ENCODE results near the gene POLL.

GRCh38 chr10:101607124-101607523 lies 19.1 kb upstream of the POLL start:
- TF ChIP-seq POLR2AphosphoS5 (IDR thresholded peaks at IDR 0.05), result no peak
- TF ChIP-seq, protein P1, sequence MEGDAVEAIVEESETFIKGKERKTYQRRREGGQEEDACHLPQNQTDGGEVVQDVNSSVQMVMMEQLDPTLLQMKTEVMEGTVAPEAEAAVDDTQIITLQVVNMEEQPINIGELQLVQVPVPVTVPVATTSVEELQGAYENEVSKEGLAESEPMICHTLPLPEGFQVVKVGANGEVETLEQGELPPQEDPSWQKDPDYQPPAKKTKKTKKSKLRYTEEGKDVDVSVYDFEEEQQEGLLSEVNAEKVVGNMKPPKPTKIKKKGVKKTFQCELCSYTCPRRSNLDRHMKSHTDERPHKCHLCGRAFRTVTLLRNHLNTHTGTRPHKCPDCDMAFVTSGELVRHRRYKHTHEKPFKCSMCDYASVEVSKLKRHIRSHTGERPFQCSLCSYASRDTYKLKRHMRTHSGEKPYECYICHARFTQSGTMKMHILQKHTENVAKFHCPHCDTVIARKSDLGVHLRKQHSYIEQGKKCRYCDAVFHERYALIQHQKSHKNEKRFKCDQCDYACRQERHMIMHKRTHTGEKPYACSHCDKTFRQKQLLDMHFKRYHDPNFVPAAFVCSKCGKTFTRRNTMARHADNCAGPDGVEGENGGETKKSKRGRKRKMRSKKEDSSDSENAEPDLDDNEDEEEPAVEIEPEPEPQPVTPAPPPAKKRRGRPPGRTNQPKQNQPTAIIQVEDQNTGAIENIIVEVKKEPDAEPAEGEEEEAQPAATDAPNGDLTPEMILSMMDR (IDR thresholded peaks at IDR 0.05), result no peak
